ENCODE data around the gene LIMS1. TPM values are rescaled to one million over a fixed set of nuclear protein-coding genes. Genes with fewer than 3 reads are reported as not detected.

Gene LIMS1
- total RNA-seq, 1 experiment from 2014 or later: 101 TPM

DNA sequence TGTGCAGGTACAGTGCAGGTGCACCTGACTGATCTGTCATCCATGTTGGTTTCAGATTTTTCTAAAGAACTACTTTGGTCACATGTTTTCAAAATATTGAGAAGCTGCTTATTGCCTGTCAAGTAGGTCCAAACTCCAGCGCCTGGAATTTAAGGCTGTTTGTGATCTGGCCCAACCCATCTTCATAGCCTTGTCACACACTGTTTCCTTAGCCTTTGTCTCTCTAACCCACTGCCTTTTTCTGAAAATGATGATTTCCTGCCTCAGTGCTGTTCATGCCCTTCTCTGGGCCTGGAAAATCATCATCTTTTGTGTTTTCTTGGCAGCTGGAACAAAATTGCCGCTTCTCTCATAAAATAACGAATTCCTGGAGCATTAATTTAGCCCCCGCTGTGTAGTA, 7.2 kb downstream of the LIMS1 start:
- intact Hi-C loops (cut with micrococcal nuclease; ENCODE audit: unreplicated experiment) (no loop called here), in situ Hi-C loops (cut with HindIII; ENCODE audit: low pct_unique_long_range_greater_than_20kb, low sequenced_read_pairs) (no loop called here)
- ChIA-PET CTCF (no interaction called here), POLR2A (no interaction called here)
- peaks cover 26% of the 10 kb centered on the region for H3K4me1 ChIP-seq (ENCODE audit: control insufficient read depth, insufficient read depth, low read length)
- ATAC-seq (no peak), DNase-seq (ENCODE audit: low read depth, low spot score) (no peak)
- no peak overlapping the region for H3K4me3 ChIP-seq (ENCODE audit: low read depth in 2 of 2, low read length in 2 of 2)
- H3K9me3 ChIP-seq (ENCODE audit: control insufficient read depth, insufficient read depth, low read depth, low read length): no peaks in the 10 kb centered on the region
- H3K27ac ChIP-seq (ENCODE audit: low read length): no peak overlapping the region
- TF ChIP-seq, protein P1, sequence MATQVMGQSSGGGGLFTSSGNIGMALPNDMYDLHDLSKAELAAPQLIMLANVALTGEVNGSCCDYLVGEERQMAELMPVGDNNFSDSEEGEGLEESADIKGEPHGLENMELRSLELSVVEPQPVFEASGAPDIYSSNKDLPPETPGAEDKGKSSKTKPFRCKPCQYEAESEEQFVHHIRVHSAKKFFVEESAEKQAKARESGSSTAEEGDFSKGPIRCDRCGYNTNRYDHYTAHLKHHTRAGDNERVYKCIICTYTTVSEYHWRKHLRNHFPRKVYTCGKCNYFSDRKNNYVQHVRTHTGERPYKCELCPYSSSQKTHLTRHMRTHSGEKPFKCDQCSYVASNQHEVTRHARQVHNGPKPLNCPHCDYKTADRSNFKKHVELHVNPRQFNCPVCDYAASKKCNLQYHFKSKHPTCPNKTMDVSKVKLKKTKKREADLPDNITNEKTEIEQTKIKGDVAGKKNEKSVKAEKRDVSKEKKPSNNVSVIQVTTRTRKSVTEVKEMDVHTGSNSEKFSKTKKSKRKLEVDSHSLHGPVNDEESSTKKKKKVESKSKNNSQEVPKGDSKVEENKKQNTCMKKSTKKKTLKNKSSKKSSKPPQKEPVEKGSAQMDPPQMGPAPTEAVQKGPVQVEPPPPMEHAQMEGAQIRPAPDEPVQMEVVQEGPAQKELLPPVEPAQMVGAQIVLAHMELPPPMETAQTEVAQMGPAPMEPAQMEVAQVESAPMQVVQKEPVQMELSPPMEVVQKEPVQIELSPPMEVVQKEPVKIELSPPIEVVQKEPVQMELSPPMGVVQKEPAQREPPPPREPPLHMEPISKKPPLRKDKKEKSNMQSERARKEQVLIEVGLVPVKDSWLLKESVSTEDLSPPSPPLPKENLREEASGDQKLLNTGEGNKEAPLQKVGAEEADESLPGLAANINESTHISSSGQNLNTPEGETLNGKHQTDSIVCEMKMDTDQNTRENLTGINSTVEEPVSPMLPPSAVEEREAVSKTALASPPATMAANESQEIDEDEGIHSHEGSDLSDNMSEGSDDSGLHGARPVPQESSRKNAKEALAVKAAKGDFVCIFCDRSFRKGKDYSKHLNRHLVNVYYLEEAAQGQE (IDR thresholded peaks at IDR 0.05; ENCODE audit: insufficient read depth in 1 of 2, low read depth in 2 of 2, low read length in 1 of 2): no peak
- TF ChIP-seq, protein P2, sequence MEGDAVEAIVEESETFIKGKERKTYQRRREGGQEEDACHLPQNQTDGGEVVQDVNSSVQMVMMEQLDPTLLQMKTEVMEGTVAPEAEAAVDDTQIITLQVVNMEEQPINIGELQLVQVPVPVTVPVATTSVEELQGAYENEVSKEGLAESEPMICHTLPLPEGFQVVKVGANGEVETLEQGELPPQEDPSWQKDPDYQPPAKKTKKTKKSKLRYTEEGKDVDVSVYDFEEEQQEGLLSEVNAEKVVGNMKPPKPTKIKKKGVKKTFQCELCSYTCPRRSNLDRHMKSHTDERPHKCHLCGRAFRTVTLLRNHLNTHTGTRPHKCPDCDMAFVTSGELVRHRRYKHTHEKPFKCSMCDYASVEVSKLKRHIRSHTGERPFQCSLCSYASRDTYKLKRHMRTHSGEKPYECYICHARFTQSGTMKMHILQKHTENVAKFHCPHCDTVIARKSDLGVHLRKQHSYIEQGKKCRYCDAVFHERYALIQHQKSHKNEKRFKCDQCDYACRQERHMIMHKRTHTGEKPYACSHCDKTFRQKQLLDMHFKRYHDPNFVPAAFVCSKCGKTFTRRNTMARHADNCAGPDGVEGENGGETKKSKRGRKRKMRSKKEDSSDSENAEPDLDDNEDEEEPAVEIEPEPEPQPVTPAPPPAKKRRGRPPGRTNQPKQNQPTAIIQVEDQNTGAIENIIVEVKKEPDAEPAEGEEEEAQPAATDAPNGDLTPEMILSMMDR (IDR thresholded peaks at IDR 0.05): no peak
- no peak for TF ChIP-seq SIN3A (IDR thresholded peaks at IDR 0.05; ENCODE audit: borderline replicate concordance, insufficient read depth, low read depth, low read length)
- TF ChIP-seq POLR2AphosphoS5 (IDR thresholded peaks at IDR 0.05; ENCODE audit: low read depth, low read length): no peak
- no peak for TF ChIP-seq TCF7L2 (IDR thresholded peaks at IDR 0.05; ENCODE audit: low read depth, low read length)
- no TSS peak for BruUV-seq (replicated peaks)
- H3K36me3 ChIP-seq (ENCODE audit: control insufficient read depth, insufficient read depth, low read length): no peaks in the 10 kb centered on the region
- no peaks in the 10 kb centered on the region for H3K27me3 ChIP-seq (ENCODE audit: control insufficient read depth, insufficient read depth, low read length)

- BruUV-seq (replicated peaks): no TSS peak
- no peak overlapping the region for H3K27ac ChIP-seq (ENCODE audit: low read length)
- in situ Hi-C loops (cut with HindIII; ENCODE audit: low pct_unique_long_range_greater_than_20kb, low sequenced_read_pairs): no loop called here
These were observed 7.8 kb downstream of the LIMS1 start for GRCh38 chr2:108542071-108542470.

More at GRCh38 chr2:108542071-108542470, 7.8 kb downstream of the LIMS1 start:
- intact Hi-C loops (cut with micrococcal nuclease; ENCODE audit: unreplicated experiment): loop anchor here (1.0 kb wide), 1 partner anchor 22 kb away; no protein-coding TSS in a partner anchor
- ATAC-seq (no peak), DNase-seq (ENCODE audit: low read depth, low spot score) (no peak)
- H3K9me3 ChIP-seq (ENCODE audit: control insufficient read depth, insufficient read depth, low read depth, low read length): no peaks in the 10 kb centered on the region
- TF ChIP-seq TCF7L2 (IDR thresholded peaks at IDR 0.05; ENCODE audit: low read depth, low read length) (no peak), POLR2AphosphoS5 (IDR thresholded peaks at IDR 0.05; ENCODE audit: low read depth, low read length) (no peak), SIN3A (IDR thresholded peaks at IDR 0.05; ENCODE audit: borderline replicate concordance, insufficient read depth, low read depth, low read length) (no peak)
- TF ChIP-seq, protein P2 (IDR thresholded peaks at IDR 0.05): no peak
- TF ChIP-seq, protein P1 (IDR thresholded peaks at IDR 0.05; ENCODE audit: insufficient read depth in 1 of 2, low read depth in 2 of 2, low read length in 1 of 2): no peak
- H3K27me3 ChIP-seq (ENCODE audit: control insufficient read depth, insufficient read depth, low read length): no peaks in the 10 kb centered on the region
- peaks cover 20% of the 10 kb centered on the region for H3K4me1 ChIP-seq (ENCODE audit: control insufficient read depth, insufficient read depth, low read length)
- ChIA-PET POLR2A (no interaction called here), CTCF (no interaction called here)
- H3K36me3 ChIP-seq (ENCODE audit: control insufficient read depth, insufficient read depth, low read length): no peaks in the 10 kb centered on the region
- no peak overlapping the region for H3K4me3 ChIP-seq (ENCODE audit: low read depth in 2 of 2, low read length in 2 of 2)
